ENCODE data around the gene TMEM267. TPM values are rescaled to one million over a fixed set of nuclear protein-coding genes. Genes with fewer than 3 reads are reported as not detected.
"Not testable (repeated sequence)": the region's sequence is repeated elsewhere in the genome, so short reads cannot be mapped to it uniquely, and the experiment has no call there.

The TMEM267 gene
- total RNA-seq, 2 donors from 2014 or later: 7.3 to 9.2 TPM

- 3 to 17% methylated on average over 1 of the region's 1 CpG for WGBS, 2 donors
Observed at GRCh38 chr5:43515678-43516048, 32.0 kb upstream of the TMEM267 start.

GRCh38 chr5:43514816-43515677 is 31.4 kb upstream of the TMEM267 start, which contains the start of gene C5orf34:
TSS of gene C5orf34 (minus strand) at chr5:43515148. CDS start at chr5:43509339, 5,809 bp downstream.
- peak; percentile 100 for ATAC-seq
- 0 to 2% methylated on average over 28 to 35 of the region's 35 CpGs for WGBS, 2 donors
- peak in 2 of 7 experiments; percentile 19 to 23 for TF ChIP-seq CTCF (IDR thresholded peaks at IDR 0.05)
- peak in 2 of 3 donors; percentile 80 to 86 for TF ChIP-seq POLR2A (IDR thresholded peaks at IDR 0.05)

More at GRCh38 chr5:43515678-43516048, 32.0 kb upstream of the TMEM267 start:
- H3K4me3 ChIP-seq: peak overlapping the region; percentile 6 to 16
- H3K9me3 ChIP-seq: no peaks in the 10 kb centered on the region
- no peaks in the 10 kb centered on the region for H3K27me3 ChIP-seq
- intact Hi-C loops (cut with DNase I): no loop called here
- H3K4me1 ChIP-seq: peaks cover 13% of the 10 kb centered on the region
- DNase-seq (no peak), ATAC-seq (no peak)
- H3K36me3 ChIP-seq (replicated peaks in 1 of 2; ENCODE audit: insufficient read depth in 1 of 2, low read depth in 2 of 2): no peaks in the 10 kb centered on the region
- H3K27ac ChIP-seq: peak overlapping the region; percentile 46 to 84 (median 76)
- TF ChIP-seq CTCF (IDR thresholded peaks at IDR 0.05) (no peak), POLR2A (IDR thresholded peaks at IDR 0.05) (no peak)

GRCh38 chr5:43514471-43514815 is 30.8 kb upstream of the TMEM267 start:
- H3K27ac ChIP-seq: peak overlapping the region in 3 of 4 donors; percentile 70 to 84 (median 81)

More at GRCh38 chr5:43514816-43515677, 31.4 kb upstream of the TMEM267 start, which contains the start of gene C5orf34:
- Histone ChIP-seq H3K36me3 (replicated peaks in 1 of 2; ENCODE audit: insufficient read depth in 1 of 2, low read depth in 2 of 2) (no peaks in the 10 kb centered on the region), H3K27ac (peak within 1 kb of the TSS; percentile 46 to 84 (median 76)), H3K27me3 (no peaks in the 10 kb centered on the region), H3K9me3 (no peaks in the 10 kb centered on the region), H3K4me1 (peaks cover 13% of the 10 kb centered on the region), H3K4me3 (peak within 1 kb of the TSS; percentile 17 to 35)
- peak; percentile 96 to 98 (median 98) for DNase-seq
- intact Hi-C loops (cut with DNase I): no loop called here

GRCh38 chr5:43514025-43514424 is 30.4 kb upstream of the TMEM267 start:
- ATAC-seq (no peak), DNase-seq (no peak)
- Histone ChIP-seq H3K9me3 (no peaks in the 10 kb centered on the region), H3K27ac (peak overlapping the region in 1 of 4 donors; percentile 70), H3K36me3 (replicated peaks in 1 of 2; ENCODE audit: insufficient read depth in 1 of 2, low read depth in 2 of 2) (no peaks in the 10 kb centered on the region), H3K4me3 (no peak overlapping the region), H3K27me3 (no peaks in the 10 kb centered on the region), H3K4me1 (peaks cover 13% of the 10 kb centered on the region)
- WGBS, 2 donors: 8 to 11% methylated on average over 4 of the region's 4 CpGs
- no peak for TF ChIP-seq POLR2A (IDR thresholded peaks at IDR 0.05)
- no peak for TF ChIP-seq CTCF (IDR thresholded peaks at IDR 0.05)
- intact Hi-C loops (cut with DNase I): no loop called here

More at GRCh38 chr5:43514471-43514815, 30.8 kb upstream of the TMEM267 start:
- TF ChIP-seq CTCF (IDR thresholded peaks at IDR 0.05): no peak
- no peak for TF ChIP-seq POLR2A (IDR thresholded peaks at IDR 0.05)
- Histone ChIP-seq H3K4me1 (peaks cover 13% of the 10 kb centered on the region), H3K9me3 (no peaks in the 10 kb centered on the region), H3K36me3 (replicated peaks in 1 of 2; ENCODE audit: insufficient read depth in 1 of 2, low read depth in 2 of 2) (no peaks in the 10 kb centered on the region), H3K4me3 (peak overlapping the region; percentile 17 to 35), H3K27me3 (no peaks in the 10 kb centered on the region)
- WGBS, 2 donors: 1% methylated on average over 6 of the region's 6 CpGs
- DNase-seq (peak in 1 of 4 donors; percentile 3), ATAC-seq (no peak)
- intact Hi-C loops (cut with DNase I): no loop called here

- WGBS, 2 donors: 86 to 93% methylated on average over 7 to 18 of the region's 36 CpGs
- H3K9me3 ChIP-seq; ATAC-seq; H3K27ac ChIP-seq; H3K27me3 ChIP-seq; H3K36me3 ChIP-seq (replicated peaks in 1 of 2; ENCODE audit: insufficient read depth in 1 of 2, low read depth in 2 of 2); H3K4me3 ChIP-seq; DNase-seq; intact Hi-C loops (cut with DNase I): not testable (repeated sequence)
- peaks cover 13% of the 10 kb centered on the region for H3K4me1 ChIP-seq
Observed at GRCh38 chr5:43511062-43511461, 27.4 kb upstream of the TMEM267 start.
